ENCODE measurements around the gene CNTNAP2.
"Not testable (repeated sequence)": the region's sequence is repeated elsewhere in the genome, so short reads cannot be mapped to it uniquely, and the experiment has no call there.

Gene CNTNAP2

GRCh38 chr7:146146831-146147486, 30.4 kb downstream of the CNTNAP2 start:
- no peak for DNase-seq (ENCODE audit: low spot score)

- no peak for DNase-seq (ENCODE audit: low spot score)
Observed at GRCh38 chr7:146150153-146150552, 33.6 kb downstream of the CNTNAP2 start.

- DNase-seq (ENCODE audit: low spot score): no peak
Observed at GRCh38 chr7:146172112-146172511, 55.5 kb downstream of the CNTNAP2 start.

- DNase-seq (ENCODE audit: low spot score): no peak
Observed at GRCh38 chr7:146175716-146176115, 59.1 kb downstream of the CNTNAP2 start.

DNA sequence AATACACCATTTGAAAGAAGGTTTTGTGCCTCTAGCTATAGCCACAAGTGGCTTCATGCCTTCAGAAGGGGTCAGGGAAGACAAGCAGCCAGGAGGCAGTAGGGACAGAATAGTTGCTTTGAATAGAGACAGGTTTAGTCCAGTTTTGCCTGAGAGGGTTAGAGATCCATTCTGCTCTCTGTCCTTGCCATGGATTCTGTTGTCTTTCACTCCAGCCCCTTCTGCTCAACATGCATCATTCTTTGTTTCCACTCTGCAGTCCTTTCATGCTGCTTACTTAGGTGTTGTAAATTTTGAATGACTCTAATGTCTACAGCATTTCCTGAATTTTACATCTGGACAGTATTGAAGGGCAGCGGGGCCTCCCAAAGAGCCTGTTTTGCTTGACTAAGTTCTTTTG, 60.3 kb downstream of the CNTNAP2 start:
- no peak for DNase-seq (ENCODE audit: low spot score)

DNA sequence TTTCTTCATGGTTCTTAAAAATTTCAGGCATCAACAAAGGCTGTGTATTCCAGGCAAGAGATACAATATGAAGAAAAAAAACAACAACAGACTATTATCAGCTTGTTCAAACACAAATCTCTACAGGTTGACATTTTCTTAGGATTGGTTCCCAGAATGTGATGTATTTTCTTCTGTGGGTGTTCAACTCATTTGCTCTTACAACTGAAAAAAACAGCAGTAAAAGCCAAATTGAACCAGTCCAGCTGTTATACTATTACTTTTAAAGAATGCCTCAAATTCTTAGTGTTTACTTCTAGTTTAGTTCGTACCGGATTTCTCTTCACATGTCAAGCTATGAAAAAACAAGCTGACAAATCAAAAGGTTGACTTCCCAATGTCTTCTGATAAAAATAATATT, 60.7 kb downstream of the CNTNAP2 start:
- DNase-seq (ENCODE audit: low spot score): no peak

DNA sequence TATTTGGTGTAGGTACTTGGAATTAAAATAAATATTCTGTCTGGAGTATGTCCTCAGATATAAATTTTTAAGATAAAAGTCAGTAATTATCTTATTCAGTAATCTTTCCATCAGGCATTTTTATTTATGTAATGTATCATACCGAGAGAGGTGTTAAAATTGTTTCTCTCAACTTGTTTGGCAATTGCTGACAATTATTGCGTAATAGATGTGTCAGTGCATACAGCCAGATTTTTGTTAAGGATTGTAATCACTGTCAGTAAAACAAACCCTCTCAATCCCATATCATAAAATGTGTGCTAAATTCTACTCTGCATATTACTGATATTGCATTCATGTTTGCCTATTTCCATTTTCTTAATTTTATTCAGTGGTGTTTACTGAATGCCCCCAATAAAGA, 69.2 kb downstream of the CNTNAP2 start:
- no peak for DNase-seq (ENCODE audit: low spot score)

- not testable (repeated sequence) for DNase-seq (ENCODE audit: low spot score)
Observed at GRCh38 chr7:146191428-146191827, 74.8 kb downstream of the CNTNAP2 start.

DNA sequence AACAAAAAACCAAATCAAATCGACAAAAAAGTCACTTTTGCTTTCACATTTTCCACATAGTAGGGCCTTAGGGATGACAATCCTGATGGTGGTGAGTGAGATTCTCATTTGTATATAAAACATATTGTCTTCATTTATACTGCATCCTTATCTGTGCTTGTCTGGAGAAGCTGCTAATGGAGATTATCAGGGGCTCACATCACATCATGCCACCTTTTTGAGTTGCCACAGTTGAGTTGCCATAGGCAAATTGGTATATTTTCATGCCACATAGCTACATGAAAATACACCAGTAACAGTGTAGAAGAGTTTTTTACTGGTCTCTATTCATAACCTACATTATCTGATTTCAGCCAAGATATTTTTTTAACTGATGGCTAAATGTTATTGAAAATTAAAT, 85.3 kb downstream of the CNTNAP2 start:
- no peak for DNase-seq (ENCODE audit: low spot score)

DNA sequence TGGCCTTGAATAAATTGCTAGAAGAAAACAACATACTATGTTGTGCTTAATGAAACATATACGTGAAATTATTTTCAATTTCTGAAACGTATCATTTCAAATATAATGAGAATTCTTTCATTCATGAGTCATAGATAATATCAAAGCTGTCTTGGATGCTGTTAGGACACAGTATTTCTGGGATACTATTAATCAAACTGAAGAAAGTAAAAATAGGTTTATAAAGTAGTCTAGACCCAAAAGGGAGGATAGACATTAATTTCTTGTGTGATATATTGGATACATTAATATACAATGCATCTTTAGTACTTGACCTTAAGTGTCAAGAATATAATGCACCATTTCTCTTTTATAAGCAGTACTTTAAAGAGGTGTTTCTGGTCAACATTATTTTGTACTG, 89.7 kb downstream of the CNTNAP2 start:
- DNase-seq (ENCODE audit: low spot score): no peak

- DNase-seq (ENCODE audit: low spot score): no peak
Observed at GRCh38 chr7:146208492-146208891, 91.9 kb downstream of the CNTNAP2 start.

- no peak for DNase-seq (ENCODE audit: low spot score)
Observed at GRCh38 chr7:146214842-146215241, 98.2 kb downstream of the CNTNAP2 start.

DNA sequence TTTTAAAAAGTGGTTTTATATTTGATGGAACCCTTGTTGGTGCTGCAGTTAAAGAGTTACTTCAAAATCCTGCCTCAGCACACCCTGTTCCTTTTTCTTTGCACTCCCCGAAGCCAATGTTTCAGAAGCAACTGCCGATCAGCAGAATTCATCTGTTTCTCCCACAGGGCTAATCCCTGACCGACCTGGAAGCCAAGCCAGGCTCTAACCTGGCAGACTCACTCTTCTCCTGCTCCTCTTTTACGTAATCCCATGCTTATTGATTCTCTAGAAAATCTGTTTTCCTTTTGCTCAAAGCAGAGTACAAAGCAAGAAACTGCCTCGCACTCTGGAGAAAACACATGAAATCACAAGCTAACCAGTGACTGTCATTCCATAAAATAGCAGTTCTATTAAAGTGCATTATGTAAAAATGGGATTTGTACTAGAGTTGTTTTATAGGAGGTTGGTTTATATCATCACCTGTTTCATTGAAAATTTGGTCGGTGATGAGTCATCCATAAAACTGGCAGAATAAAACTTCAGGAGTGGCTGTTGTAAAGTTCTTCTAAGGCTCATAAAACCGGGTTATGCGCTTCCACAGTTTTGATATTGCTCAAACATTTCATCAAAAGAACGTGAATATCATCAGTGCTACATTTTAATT, 99.9 kb downstream of the CNTNAP2 start:
- DNase-seq (ENCODE audit: low spot score): peak; percentile 8

DNA sequence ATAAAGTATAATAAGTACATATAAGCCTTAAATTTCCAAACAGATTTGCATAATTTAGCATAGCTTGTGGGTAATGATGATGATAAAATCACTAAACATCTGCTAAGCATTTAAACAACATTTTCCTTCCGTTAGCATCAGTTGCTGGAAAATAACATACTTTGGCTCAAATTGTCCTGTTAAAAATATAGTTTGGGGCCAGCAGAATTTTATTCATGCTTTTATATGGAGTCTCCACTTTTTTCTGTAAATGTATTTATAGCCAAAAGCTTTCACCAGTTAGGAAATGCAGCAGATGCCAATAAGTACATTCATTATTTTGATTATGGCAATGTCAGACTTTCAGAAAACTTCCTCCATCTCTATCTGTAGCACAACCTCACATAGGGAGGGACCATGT, 107.2 kb downstream of the CNTNAP2 start:
- no peak for DNase-seq (ENCODE audit: low spot score)

- DNase-seq (ENCODE audit: low spot score): no peak
Observed at GRCh38 chr7:146232604-146233003, 116.0 kb downstream of the CNTNAP2 start.

DNA sequence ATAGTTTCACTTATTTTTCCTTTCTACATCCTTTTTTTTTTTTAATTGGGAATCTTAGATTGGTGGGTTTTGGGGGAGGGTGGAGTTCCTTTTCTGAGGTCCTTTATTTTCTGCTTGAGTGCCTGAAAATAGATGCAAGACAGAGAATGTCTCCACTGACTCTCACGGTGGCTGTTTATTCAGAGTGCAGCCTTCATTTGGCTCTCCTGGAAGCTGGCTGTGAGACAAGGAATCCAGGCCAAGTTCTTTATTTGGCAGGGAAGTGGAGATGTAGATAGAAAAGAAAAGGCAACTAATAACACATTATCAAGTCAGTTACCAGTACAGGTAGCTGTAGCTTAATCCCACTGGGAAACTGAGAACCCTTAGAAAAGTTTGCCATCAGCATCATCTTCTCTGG, 118.6 kb downstream of the CNTNAP2 start:
- no peak for DNase-seq (ENCODE audit: low spot score)

- DNase-seq (ENCODE audit: low spot score): no peak
Observed at GRCh38 chr7:146242661-146243060, 126.1 kb downstream of the CNTNAP2 start.

- not testable (repeated sequence) for DNase-seq (ENCODE audit: low spot score)
Observed at GRCh38 chr7:146247991-146248390, 131.4 kb downstream of the CNTNAP2 start.

- not testable (repeated sequence) for DNase-seq (ENCODE audit: low spot score)
Observed at GRCh38 chr7:146248744-146249143, 132.1 kb downstream of the CNTNAP2 start.

DNA sequence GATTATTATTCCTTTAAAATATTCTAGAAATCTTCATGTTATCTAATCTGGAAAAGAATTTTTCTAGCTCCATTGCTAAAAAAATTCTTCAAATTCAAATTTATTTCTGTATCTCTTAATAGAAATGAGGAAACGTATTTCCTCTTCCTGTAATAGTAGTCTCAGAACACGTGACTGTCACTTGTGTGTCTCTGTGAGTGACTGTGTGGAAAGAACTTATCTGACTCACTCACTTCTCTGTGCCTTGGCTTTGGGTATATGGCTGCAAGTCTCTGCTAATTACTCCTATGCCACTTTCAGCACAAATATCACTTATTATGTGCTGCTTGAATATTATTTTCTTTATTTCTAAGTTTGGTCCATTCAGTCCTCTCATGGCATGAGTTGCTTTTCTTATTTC, 132.7 kb downstream of the CNTNAP2 start:
- no peak for DNase-seq (ENCODE audit: low spot score)

DNA sequence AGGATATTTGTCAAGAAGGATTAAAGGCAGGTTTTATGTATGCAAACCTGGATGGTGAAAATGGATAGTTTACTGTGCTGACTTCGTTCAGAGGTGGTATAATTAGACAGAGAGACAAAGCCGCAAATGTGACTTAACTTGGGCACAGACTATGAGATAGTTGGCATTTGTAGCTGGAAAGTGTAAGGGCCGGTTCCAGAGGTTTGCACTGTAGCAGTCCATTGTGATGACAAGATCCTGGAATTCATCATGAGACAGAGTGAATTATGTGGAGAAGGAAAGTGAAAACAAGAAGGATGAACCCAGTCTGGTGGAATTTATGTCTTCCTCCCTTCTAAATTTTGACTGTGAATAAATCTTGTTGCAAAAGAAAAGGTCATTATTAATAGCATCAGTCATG, 139.0 kb downstream of the CNTNAP2 start:
- DNase-seq (ENCODE audit: low spot score): no peak

DNA sequence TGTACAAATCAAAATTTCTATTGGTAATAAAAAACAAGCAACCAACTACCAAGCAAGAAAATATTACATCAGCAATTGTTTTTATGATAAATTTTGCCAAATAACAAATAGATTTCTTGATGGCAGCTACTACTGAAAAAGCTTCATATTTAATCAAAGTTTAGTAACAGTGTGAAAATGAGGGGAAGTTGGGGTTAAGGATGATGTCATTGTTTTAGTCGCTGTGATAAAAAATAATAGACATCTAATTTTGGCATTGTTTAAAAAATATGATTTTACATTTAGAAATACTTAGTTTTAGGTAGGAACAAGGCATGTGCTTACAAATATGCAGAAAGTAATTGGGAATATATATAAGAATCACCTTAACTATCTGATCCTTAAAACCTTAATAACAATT, 145.9 kb downstream of the CNTNAP2 start:
- no peak for DNase-seq (ENCODE audit: low spot score)

GRCh38 chr7:146276888-146277287, 160.3 kb downstream of the CNTNAP2 start:
- DNase-seq (ENCODE audit: low spot score): no peak

GRCh38 chr7:146285418-146285817, 168.8 kb downstream of the CNTNAP2 start:
- DNase-seq (ENCODE audit: low spot score): no peak
